Hepatocyte (in vitro differentiated cells): ENCODE measurements around the gene PLEKHJ1.

Experiments used
- EZH2 ChIP-seq: fragments of 200-600 bp; sonication (generic); IDR thresholded peaks from 2 replicates; pipeline ENCODE4 v1.6.1; 2016; ENCODE audit warnings: antibody characterized with exemption, mild to moderate bottlenecking, borderline replicate concordance
- TF ChIP-seq, protein P1 (sequence below): fragments of 200-600 bp; sonication (generic); IDR thresholded peaks from 2 replicates; pipeline ENCODE4 v1.5.1; 2016; ENCODE audit warnings: antibody characterized with exemption, mild to moderate bottlenecking; ENCODE audit not compliant: poor library complexity

DNA sequence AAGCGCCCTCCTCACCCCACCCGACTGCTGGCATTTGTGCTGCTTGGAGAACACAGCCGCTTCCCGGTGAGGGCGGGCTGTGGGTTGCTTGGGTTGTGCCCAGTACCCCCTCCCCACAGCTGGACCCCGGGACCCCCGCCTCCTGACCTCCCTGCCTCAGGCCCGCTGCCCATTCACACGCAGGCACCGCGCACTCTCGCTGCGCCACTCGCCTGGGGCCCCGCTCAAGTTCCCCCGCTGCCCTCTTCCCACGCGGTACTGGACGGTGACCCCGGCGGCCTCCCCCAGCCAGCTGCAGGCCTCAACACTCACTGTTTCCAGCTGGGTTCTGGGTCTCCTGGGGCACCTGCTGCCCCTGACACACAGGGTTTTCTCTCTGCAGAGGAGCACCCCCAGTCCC is 16.4 kb downstream of the PLEKHJ1 start:
- TF ChIP-seq, protein P1, sequence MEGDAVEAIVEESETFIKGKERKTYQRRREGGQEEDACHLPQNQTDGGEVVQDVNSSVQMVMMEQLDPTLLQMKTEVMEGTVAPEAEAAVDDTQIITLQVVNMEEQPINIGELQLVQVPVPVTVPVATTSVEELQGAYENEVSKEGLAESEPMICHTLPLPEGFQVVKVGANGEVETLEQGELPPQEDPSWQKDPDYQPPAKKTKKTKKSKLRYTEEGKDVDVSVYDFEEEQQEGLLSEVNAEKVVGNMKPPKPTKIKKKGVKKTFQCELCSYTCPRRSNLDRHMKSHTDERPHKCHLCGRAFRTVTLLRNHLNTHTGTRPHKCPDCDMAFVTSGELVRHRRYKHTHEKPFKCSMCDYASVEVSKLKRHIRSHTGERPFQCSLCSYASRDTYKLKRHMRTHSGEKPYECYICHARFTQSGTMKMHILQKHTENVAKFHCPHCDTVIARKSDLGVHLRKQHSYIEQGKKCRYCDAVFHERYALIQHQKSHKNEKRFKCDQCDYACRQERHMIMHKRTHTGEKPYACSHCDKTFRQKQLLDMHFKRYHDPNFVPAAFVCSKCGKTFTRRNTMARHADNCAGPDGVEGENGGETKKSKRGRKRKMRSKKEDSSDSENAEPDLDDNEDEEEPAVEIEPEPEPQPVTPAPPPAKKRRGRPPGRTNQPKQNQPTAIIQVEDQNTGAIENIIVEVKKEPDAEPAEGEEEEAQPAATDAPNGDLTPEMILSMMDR = no peak
- no peak for TF ChIP-seq EZH2
